Posterior cingulate gyrus (tissue), 11 donors: Measurements from ENCODE around the gene ATG13.
"Not testable (repeated sequence)": the region's sequence is repeated elsewhere in the genome, so short reads cannot be mapped to it uniquely, and the experiment has no call there.

Experiments
- DNase-seq, 10 donors: peaks; one replicate each; pipeline versions ENCODE4 v3.0.0 to v3.0.0-alpha.2; 2020 to 2021; ENCODE audit warnings: mixed read lengths in 3 of 10
- intact Hi-C: fragments of 100-400 bp; cut with DNase I; formaldehyde crosslinking; loops from one replicate; pipeline ENCODE4 v1.15.1; 2023

Gene ATG13

DNA sequence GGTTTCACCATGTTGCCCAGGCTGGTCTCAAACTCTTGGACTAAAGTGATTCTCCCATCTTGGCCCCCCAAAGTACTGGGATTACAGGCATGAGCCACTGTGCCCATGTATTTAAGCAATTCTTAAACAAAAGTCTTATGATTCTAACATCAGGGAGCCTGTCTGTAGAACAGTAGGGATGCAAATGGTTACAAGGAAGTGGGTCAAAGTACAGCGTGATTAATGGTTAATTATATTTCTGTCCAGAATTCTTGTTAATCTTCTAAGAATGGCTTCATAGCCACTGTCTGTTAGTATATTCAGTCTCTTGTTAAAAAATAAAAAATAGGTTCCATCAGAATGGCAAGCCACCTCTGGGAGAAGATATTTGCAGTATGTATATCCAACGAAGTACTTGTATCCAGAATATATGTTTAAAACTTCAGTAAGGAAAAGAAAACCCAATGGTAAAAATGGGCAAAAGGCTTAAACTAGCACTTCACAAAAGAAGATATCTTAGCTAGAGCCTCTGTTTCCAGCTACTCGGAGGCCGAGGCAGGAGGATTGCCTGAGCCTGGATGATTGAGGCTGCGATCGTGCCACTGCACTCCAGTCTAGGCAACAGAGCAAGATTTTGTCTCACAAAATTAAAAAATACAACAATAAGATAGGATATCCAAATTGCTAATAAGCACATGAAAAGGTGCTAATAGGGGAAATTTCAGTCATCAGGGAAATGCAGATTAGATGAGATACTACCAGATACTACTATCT lies 22.9 kb downstream of the ATG13 start:
- intact Hi-C loops = no loop called here
- no peak for DNase-seq

- intact Hi-C loops = no loop called here
- DNase-seq = no peak
These were observed 24.3 kb downstream of the ATG13 start for GRCh38 chr11:46641639-46642038.

DNA sequence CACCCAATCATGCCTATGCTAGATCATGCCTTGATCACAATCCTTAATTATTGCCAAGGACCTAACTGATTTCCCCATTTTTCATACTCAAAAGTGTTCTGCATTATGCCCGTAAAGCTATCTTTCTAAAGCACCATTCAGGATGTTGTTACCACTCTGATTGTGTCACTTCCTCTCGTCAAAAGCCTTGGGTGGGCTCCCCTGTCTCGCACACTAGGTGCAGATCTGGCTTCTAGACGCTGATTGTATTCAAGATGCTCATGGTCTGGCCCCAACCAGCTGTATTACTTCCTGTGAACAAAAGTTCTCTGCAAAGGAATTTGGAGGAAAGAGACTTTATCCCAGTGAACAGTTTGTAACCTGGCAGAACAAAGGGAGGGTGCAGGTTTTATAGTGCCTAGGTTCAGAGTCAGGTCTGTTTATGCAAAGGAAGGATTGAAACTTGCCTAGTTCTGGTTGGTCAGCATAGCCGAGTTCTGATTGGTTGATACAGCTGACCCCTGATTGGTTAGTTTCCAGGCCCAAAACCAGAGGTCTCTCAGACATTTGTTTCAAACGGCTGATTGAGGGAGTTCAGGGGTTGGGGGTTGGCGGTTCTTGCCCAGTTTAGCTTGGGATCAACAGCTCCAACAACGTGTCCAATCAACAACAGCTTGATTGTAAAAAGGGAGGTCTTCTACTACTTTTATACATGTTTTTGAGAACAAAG lies 25.4 kb downstream of the ATG13 start:
- intact Hi-C loops = no loop called here

DNA sequence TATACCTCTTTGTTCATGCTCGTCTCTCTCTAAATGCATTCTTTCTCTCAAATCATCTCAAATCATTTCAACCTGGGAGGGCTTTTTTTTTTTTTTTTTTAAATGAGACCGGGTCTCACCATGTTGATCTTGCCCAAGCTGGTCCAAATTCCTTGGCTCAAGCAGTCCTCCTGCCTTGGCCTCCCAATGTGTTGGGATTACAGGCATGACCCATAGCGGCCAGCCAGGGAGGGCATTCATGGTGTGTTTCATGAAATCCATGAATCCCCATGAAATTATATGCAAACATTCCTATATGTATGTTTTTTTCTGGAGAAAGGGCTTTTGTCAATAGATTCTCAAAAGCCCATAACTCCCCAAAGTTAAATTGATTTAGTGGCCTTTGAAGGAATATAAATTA lies 26.2 kb downstream of the ATG13 start:
- intact Hi-C loops = no loop called here
- no peak for DNase-seq

More for the DNA sequence above, 25.4 kb downstream of the ATG13 start:
- DNase-seq = no peak

GRCh38 chr11:46643986-46644385 lies 26.6 kb downstream of the ATG13 start:
- intact Hi-C loops = no loop called here
- DNase-seq = no peak

- intact Hi-C loops = loop anchor here (1.0 kb wide), 1 partner anchor 47 kb away; no protein-coding TSS in a partner anchor
- peak in 6 of 10 donors; percentile 13 to 73 (median 40) for DNase-seq
These were observed 31.9 kb downstream of the ATG13 start for GRCh38 chr11:46649180-46649738.

GRCh38 chr11:46655631-46656030 lies 38.3 kb downstream of the ATG13 start:
- DNase-seq = peak in 1 of 10 donors; percentile 26
- intact Hi-C loops = no loop called here

DNA sequence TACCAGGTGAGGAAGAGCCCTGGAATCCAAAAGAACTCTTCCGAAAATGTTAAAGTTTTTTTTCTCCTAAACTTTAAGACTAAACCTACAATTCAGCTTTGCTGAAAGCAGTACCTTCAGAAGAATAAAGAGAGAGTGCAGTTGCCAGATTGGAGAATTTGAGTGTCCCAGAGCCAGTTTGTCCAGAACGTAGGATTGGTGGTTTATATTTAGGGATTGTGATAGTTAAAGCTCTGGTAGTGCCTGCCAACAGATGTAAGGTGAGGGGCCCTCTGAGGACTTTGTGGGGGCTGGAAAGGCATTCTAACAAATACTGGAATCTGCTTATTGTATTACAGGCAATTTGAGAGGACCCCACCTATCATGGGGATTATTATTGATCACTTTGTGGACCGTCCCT lies 39.8 kb downstream of the ATG13 start:
- intact Hi-C loops = no loop called here
- no peak for DNase-seq

GRCh38 chr11:46658259-46658658 lies 40.9 kb downstream of the ATG13 start:
- intact Hi-C loops = no loop called here
- DNase-seq = no peak

- intact Hi-C loops = no loop called here
- no peak for DNase-seq
These were observed 42.6 kb downstream of the ATG13 start for GRCh38 chr11:46659908-46660307.

DNA sequence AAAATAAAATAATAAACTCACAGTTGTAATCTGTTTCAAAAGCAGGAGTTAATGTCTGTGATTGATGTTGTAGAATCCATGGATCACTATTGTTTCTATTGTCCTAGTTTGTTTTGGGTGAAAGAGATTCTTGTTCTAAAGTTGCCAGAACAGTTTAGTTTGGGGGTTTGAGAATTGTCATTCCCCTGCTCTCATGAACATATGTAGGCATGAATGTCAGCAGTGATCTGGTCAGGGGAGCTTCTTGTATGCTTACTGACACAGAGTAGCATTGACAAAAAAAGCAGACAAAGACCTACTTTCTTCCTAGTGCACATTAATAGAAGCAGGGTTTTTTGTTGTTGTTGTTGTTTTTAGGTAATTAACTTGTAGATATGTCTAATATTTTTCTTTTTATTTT lies 44.5 kb downstream of the ATG13 start:
- intact Hi-C loops = no loop called here
- no peak for DNase-seq

- DNase-seq = no peak
- intact Hi-C loops = no loop called here
These were observed 45.0 kb downstream of the ATG13 start for GRCh38 chr11:46662366-46662765.

DNA sequence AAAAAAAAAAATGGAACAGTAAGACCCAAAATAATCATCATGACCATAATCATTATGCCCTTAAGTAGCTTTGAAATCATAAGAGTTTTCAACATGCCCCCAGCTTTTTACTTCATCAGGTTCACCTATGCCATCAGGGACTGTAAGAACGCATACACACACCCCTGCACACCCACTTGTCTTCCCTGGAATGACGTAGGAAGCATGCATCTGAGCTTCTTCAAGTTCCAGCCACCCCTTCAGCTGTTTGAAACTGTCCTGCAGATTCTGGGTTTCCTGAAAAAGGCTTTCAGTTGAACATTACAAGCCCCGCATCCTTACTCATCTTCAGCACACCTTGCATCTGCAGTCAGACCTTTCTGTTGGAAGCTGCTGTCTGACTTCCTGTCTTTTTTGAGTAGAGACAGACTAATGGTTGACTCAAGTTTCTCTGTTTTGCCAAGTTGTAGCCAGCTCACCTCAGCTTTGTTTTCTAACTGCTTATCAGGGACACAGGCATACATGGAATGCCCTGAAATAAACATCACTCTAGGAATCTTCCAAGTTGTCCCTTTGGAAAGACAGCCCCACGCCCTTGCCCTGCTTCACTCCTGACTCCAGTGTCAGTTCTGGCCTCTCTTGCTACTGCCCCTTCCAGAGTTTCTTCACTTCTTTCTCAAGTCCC lies 46.1 kb downstream of the ATG13 start:
- intact Hi-C loops = no loop called here
- DNase-seq = no peak

- DNase-seq = no peak
- intact Hi-C loops = no loop called here
These were observed 47.3 kb downstream of the ATG13 start for GRCh38 chr11:46664612-46665011.

- peak in 1 of 10 donors; percentile 27 for DNase-seq
- intact Hi-C loops = no loop called here
These were observed 48.0 kb downstream of the ATG13 start for GRCh38 chr11:46665356-46665755.

DNA sequence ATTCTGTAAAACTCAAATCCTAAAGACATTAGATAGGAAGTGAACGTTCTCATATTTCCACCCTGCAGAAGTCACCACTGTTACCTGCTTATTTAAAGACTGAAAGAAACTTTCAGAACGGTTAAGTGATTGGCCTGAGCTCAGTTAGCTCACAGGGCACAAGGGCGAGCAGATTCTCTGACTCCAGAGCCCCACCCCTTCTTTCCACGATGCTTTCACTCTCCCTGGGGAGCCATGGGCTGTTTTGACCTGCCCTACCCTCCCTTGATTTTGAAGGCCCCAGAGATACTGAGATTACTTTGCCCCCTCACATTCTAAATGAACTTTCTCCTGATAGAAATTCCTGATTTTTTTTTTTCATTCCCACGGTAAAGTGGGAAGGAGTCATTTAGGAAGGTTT lies 49.2 kb downstream of the ATG13 start:
- intact Hi-C loops = no loop called here
- DNase-seq = peak in 1 of 10 donors; percentile 17

- intact Hi-C loops = no loop called here
- peak in 2 of 10 donors; percentile 53 to 66 for DNase-seq
These were observed 49.7 kb downstream of the ATG13 start for GRCh38 chr11:46667043-46667481.

GRCh38 chr11:46668480-46669085 lies 51.2 kb downstream of the ATG13 start:
- peak in 2 of 10 donors; percentile 16 to 20 for DNase-seq

GRCh38 chr11:46669711-46670139 lies 52.4 kb downstream of the ATG13 start:
- intact Hi-C loops = no loop called here
- DNase-seq = peak in 2 of 10 donors; percentile 69 to 87

More at GRCh38 chr11:46668480-46669085, 51.2 kb downstream of the ATG13 start:
- intact Hi-C loops = no loop called here

DNA sequence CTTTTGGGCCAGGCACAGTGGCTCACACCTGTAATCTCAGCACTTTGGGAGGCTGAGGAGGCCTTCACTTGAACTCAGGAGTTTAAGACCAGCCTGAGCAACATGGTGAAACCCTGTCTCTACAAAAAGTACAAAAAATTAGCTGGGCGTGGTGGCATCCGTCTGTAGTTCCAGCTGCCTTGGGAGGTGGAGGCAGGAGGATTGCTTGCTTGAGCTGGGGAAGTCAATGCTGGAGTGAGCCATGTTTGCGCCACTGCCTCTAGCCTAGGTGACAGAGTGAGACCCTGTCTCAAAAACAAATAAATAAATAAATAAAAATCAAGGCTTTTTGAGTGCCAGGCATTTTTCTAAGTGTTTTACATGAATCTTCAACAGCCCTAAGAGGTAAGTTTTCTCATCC lies 53.2 kb downstream of the ATG13 start:
- peak in 2 of 10 donors; percentile 13 to 52 for DNase-seq
- intact Hi-C loops = not testable (repeated sequence)
